ENCODE data around the gene APEX2. TPM values are rescaled to one million over a fixed set of nuclear protein-coding genes. Genes with fewer than 3 reads are reported as not detected.

Gene APEX2
- total RNA-seq, 2 donors from 2014 or later = 33.2 to 40.4 TPM

GRCh38 chrX:55056820-55057674, 56.9 kb downstream of the APEX2 start:
- Histone ChIP-seq H3K4me3 (ENCODE audit: low read length) (no peak overlapping the region), H3K9ac (ENCODE audit: extremely low read depth, low read length, poor library complexity, severe bottlenecking) (no peak overlapping the region)
- no peak overlapping the region for H3K27ac Mint-ChIP-seq

DNA sequence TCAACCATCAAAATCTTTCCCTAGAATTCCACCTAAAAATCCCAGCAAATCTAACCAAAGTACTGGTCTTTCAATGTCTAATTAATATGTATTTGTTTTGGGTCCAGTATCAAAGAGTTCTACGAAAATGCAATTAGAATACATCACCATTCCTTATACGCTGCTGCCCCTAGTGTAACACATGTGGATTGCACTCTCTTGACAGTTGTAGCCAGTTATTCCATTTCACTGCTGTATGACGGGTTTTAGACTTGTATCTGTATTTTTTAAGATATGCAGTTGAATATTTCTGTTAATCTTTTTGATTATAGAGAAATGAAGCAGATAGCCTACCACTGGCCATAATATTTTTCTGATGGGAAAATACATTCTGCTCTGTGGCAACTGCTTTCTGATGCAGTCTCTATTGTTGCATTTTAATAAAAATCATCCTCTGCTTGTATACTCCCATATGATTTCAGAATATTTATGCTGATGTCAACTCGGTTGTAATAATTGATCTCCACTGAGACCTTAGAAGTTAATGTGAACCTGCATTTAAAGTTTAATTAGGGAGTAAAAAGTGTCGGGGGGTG, 57.6 kb downstream of the APEX2 start:
- H3K27ac ChIP-seq (ENCODE audit: low read depth, low read length) = peak overlapping the region; percentile 44
- WGBS, 2 experiments (ENCODE audit: insufficient coverage in 1 of 2, insufficient read length in 1 of 2) = 43% methylated on average over 4 of the region's 5 CpGs; no CpG with 5 or more reads in 1 of the 2 experiments
- no peaks in the 10 kb centered on the region for H3K4me1 ChIP-seq (ENCODE audit: control insufficient read depth, insufficient read depth, low read length)
- no peaks in the 10 kb centered on the region for H3K27me3 ChIP-seq (ENCODE audit: control insufficient read depth, insufficient read depth, low read length, poor library complexity, severe bottlenecking)
- TF ChIP-seq, protein P1, sequence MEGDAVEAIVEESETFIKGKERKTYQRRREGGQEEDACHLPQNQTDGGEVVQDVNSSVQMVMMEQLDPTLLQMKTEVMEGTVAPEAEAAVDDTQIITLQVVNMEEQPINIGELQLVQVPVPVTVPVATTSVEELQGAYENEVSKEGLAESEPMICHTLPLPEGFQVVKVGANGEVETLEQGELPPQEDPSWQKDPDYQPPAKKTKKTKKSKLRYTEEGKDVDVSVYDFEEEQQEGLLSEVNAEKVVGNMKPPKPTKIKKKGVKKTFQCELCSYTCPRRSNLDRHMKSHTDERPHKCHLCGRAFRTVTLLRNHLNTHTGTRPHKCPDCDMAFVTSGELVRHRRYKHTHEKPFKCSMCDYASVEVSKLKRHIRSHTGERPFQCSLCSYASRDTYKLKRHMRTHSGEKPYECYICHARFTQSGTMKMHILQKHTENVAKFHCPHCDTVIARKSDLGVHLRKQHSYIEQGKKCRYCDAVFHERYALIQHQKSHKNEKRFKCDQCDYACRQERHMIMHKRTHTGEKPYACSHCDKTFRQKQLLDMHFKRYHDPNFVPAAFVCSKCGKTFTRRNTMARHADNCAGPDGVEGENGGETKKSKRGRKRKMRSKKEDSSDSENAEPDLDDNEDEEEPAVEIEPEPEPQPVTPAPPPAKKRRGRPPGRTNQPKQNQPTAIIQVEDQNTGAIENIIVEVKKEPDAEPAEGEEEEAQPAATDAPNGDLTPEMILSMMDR (conservative IDR thresholded peaks at IDR 0.05) = peak; percentile 85
- Mint-ChIP-seq H3K9me3 (peaks cover 53% of the 10 kb centered on the region), H3K4me3 (no peak overlapping the region), H3K36me3 (ENCODE audit: low read depth) (peaks cover 7% of the 10 kb centered on the region), H3K4me1 (no peaks in the 10 kb centered on the region), H3K27me3 (ENCODE audit: insufficient read depth) (no peaks in the 10 kb centered on the region), H3K27ac (no peak overlapping the region)
- no peaks in the 10 kb centered on the region for H3K36me3 ChIP-seq (ENCODE audit: control insufficient read depth, insufficient read depth, low read length)
- peak; percentile 51 for DNase-seq
- H3K4me3 ChIP-seq (ENCODE audit: low read length) = no peak overlapping the region
- no peak overlapping the region for H3K9ac ChIP-seq (ENCODE audit: extremely low read depth, low read length, poor library complexity, severe bottlenecking)
- peaks cover 4% of the 10 kb centered on the region for H3K9me3 ChIP-seq (ENCODE audit: control insufficient read depth, low read length)

More at GRCh38 chrX:55056820-55057674, 56.9 kb downstream of the APEX2 start:
- Histone ChIP-seq H3K27me3 (ENCODE audit: control insufficient read depth, insufficient read depth, low read length, poor library complexity, severe bottlenecking) (no peaks in the 10 kb centered on the region), H3K27ac (ENCODE audit: low read depth, low read length) (peak overlapping the region; percentile 44), H3K36me3 (ENCODE audit: control insufficient read depth, insufficient read depth, low read length) (no peaks in the 10 kb centered on the region), H3K4me1 (ENCODE audit: control insufficient read depth, insufficient read depth, low read length) (no peaks in the 10 kb centered on the region), H3K9me3 (ENCODE audit: control insufficient read depth, low read length) (peaks cover 4% of the 10 kb centered on the region)
- Mint-ChIP-seq H3K9me3 (peaks cover 53% of the 10 kb centered on the region), H3K4me3 (no peak overlapping the region), H3K27me3 (ENCODE audit: insufficient read depth) (no peaks in the 10 kb centered on the region), H3K4me1 (no peaks in the 10 kb centered on the region), H3K36me3 (ENCODE audit: low read depth) (peaks cover 4% of the 10 kb centered on the region)
- WGBS, 2 experiments (ENCODE audit: insufficient coverage in 1 of 2, insufficient read length in 1 of 2) = 87 to 88% methylated on average over 1 to 5 of the region's 7 CpGs
- DNase-seq = no peak
- TF ChIP-seq, protein P1 (conservative IDR thresholded peaks at IDR 0.05) = no peak

Other genes starting within 250 kb of the APEX2 start
- not detected for gene ITIH6, start 202.1 kb upstream of the APEX2 start, total RNA-seq
- gene MAGED2, start 192.6 kb upstream of the APEX2 start, total RNA-seq = 100 to 1,000 TPM; 261 to 273 TPM
- gene TRO, start 79.5 kb upstream of the APEX2 start, total RNA-seq = 100 to 1,000 TPM; 118 to 169 TPM
- 1 to 10 TPM in 1 of 2 donors, under 1 TPM in 1; 0.55 to 1.1 TPM for gene PFKFB1, start 6.2 kb upstream of the APEX2 start, total RNA-seq
- 1 to 10 TPM in 1 of 2 donors, under 1 TPM in 1; 0.29 to 1.7 TPM for gene ALAS2, start 30.6 kb downstream of the APEX2 start, total RNA-seq
- gene PAGE2B, start 74.7 kb downstream of the APEX2 start, total RNA-seq = not detected
- not detected for gene PAGE2, start 88.7 kb downstream of the APEX2 start, total RNA-seq
- gene PAGE5, start 220.0 kb downstream of the APEX2 start, total RNA-seq = not detected

Measured in endodermal cell (in vitro differentiated cells).